NCI-H2227 (cell line): Measurements from ENCODE around the gene IL17D.
"Not testable (repeated sequence)": the region's sequence is repeated elsewhere in the genome, so short reads cannot be mapped to it uniquely, and the experiment has no call there.

Source experiments
- DNase-seq: peaks from one replicate; lab custom pipeline; 2025; ENCODE audit not compliant: unreplicated experiment; lab: John Stamatoyannopoulos, UW

Gene IL17D

DNA sequence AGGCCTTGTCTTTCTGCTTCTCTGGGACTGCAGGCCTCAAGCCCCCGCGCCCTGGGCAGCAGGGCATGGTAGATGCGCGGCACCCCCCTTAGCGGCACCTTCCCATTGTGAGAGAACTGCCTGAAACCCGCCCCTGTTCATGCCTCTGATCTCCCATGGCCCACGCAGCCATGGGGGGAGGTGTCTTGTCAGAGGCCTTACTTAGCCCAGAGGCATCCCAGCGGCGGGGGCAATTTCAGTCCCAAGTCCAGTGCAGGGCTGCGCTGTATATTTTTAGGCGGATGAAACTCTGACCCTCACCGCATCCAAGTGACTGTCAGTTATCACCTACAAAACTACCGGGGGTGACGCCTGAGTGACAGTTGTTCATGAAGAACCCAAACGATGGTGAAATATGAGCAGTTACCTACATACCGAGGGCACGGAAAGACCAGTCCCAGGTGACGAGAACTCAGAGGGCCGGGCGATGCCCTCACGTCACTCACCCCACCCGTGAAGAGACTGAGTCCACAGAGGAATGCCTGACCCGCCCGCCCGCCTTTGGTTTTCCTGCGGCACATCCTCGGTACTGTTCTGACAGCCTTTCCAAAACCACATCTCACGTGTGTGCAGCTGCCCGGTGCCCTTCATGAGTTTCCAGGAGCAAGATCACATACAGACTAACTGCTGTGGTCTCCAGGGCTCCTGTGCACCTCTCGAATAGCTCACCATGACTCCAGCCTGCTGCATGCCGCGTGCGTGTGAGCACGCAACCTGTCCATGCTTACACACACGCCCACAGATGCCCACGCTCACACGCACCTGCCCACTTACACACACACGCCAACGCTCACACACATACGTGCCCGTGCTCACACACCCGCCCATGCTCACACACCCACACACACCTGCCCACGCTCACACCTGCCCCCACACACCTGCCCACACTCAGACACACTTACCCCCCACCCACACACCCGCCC lies 14.4 kb downstream of the IL17D start:
- no peak for DNase-seq

GRCh38 chr13:20718958-20719566 lies 15.6 kb downstream of the IL17D start:
- no peak for DNase-seq

- no peak for DNase-seq
Measured at GRCh38 chr13:20719783-20720182, 16.3 kb downstream of the IL17D start.

GRCh38 chr13:20720499-20720898 lies 17.0 kb downstream of the IL17D start:
- DNase-seq: no peak

DNA sequence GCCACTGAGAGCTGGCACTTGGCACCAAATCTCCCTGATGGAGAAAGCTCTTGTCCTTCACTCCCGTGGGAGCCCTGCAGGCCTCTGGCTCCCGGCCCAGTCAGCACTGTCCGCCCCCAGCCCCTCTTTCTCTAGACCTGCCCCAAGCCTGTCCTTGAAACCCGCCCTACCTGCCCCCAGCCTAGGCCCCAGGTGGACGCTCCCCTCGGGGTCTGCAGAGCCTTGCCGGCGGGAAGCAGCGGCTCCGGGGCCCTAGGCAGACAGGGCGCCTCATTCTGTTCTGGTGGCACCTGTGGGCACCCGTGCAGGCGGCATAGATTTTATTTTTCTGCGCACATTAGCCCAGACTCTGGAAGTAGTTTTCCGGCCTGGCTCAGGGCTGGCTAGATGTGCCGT lies 17.6 kb downstream of the IL17D start:
- no peak for DNase-seq

DNA sequence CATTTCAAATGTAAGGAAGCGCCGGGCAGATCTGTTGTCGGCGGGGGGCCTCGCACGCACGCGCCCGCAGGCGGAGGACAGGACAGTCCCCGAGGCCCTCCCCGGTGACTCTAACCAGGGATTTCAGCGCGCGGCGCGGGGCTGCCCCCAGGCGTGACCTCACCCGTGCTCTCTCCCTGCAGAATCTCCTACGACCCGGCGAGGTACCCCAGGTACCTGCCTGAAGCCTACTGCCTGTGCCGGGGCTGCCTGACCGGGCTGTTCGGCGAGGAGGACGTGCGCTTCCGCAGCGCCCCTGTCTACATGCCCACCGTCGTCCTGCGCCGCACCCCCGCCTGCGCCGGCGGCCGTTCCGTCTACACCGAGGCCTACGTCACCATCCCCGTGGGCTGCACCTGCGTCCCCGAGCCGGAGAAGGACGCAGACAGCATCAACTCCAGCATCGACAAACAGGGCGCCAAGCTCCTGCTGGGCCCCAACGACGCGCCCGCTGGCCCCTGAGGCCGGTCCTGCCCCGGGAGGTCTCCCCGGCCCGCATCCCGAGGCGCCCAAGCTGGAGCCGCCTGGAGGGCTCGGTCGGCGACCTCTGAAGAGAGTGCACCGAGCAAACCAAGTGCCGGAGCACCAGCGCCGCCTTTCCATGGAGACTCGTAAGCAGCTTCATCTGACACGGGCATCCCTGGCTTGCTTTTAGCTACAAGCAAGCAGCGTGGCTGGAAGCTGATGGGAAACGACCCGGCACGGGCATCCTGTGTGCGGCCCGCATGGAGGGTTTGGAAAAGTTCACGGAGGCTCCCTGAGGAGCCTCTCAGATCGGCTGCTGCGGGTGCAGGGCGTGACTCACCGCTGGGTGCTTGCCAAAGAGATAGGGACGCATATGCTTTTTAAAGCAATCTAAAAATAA lies 18.2 kb downstream of the IL17D start:
- DNase-seq: peak; percentile 33

GRCh38 chr13:20727856-20728255 lies 24.4 kb downstream of the IL17D start:
- no peak for DNase-seq

DNA sequence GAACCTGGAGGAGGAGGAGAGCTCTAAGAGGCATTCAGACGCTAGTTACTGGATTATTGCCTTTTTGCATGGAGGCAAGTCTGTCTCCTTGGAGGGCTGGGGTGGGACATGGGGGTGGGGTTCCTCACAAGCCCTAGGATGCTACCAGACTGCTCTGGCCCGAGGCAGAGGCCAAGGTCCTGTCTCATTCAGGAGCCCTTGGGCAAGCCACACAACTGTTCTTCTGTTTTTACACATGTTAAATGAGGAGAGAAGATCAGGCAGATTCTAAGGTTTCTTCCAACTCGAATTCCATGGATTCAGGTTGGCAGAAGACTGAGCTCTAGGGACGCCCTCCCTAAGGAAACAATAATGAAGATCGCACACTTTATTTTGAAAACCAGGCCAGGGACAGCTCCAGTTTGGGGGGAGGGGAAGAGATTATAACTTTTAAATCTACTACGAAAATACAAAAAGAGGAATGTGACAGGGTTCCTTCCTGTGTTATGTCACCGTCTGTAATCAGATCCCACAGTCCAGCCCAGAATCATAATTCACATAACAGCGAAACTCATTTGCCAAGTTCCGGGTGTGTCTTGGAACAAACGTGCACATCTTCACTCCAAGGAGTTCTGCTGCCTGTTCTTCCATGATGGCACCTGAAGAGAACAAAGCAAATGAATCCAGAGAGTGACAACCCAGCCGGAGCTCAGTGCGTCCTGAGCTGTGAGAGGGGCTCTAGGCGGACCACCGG lies 25.2 kb downstream of the IL17D start:
- no peak for DNase-seq

- no peak for DNase-seq
Measured at GRCh38 chr13:20729633-20730585, 26.4 kb downstream of the IL17D start.

DNA sequence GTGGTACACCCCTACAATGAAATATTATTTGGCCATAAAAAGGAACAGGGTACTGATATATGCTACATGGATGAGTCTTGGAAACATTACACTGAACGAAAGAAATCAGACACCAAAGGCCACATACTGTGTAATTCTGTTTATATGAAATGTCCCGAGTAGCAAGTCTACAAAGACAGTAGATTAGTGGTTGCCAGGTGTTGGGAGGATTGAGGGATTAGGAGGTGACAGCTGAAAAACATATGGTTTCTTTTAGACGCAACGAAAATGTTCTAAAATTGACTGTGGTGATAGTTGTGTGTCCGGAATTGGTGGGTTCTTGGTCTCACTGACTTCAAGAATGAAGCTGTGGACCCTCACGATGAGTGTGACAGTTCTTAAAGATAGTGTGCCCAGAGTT lies 35.1 kb downstream of the IL17D start:
- DNase-seq: no peak

DNA sequence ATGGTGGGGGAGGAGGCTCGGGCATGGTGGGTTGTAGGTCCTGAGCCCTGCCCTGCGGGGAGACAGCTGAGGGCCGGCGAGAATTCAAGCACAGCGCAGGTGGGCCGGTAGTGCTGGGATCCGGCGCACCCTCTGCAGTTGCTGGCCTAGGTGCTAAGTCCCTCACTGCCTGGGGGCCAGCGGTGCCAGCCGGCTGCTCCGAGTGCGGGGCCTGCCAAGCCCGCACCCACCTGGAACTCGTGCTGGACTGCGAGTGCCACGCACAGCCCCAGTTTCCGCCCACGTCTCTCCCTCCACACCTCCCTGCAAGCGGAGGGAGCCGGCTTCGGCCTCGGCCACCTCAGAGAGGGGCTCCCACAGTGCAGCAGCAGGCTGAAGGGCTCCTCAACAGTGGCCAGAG lies 36.5 kb downstream of the IL17D start:
- no peak for DNase-seq

- DNase-seq: not testable (repeated sequence)
Measured at GRCh38 chr13:20743830-20744404, 40.4 kb downstream of the IL17D start.

DNA sequence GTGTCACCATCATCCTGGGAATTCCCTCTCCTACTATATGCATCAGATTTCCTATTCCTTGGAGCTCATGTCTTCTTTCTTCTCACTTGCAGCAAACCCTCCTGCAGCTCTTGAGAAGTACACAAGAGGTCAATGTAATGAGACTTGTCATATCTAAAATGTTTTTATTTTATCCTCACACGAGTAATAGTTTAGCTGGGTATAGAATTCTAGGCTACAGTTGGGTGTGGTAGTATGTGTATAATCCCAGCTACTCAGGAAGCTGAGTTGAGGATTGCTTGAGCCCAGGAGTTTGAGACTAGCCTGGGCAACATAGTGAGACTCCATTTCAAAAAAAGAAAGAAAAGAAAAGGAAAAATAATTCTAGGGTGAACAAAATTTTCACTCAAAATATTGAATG lies 45.9 kb downstream of the IL17D start:
- no peak for DNase-seq

- DNase-seq: no peak
Measured at GRCh38 chr13:20754009-20754408, 50.5 kb downstream of the IL17D start.

GRCh38 chr13:20760872-20761271 lies 57.4 kb downstream of the IL17D start:
- DNase-seq: no peak

- DNase-seq: no peak
Measured at GRCh38 chr13:20767309-20767943, 63.9 kb downstream of the IL17D start.

DNA sequence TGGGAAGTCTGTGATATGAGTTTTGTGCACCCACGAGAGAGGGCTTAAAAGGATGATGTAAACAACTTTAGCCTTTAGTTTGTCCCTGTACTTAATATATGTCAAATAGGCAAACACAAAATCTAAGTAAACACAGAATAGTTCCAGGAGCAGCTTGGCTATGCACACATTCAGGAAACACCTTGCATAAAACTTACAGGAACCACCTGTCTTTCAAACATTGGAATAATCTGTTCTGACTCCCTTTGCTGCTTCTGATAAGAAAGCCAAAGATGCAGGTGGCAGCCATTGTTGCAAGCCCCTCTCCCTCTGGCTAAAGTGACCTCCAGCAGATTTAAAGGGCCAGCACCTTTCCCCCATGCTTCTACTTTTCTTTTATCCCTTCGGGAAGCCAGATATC lies 65.6 kb downstream of the IL17D start:
- DNase-seq: no peak

GRCh38 chr13:20769834-20770233 lies 66.3 kb downstream of the IL17D start:
- DNase-seq: no peak
